K562 (cell line): Measurements from ENCODE around the gene LIMS1. TPM values are rescaled to one million over a fixed set of nuclear protein-coding genes. Genes with fewer than 3 reads are reported as not detected.

Source experiments
- ATAC-seq: fragments of 200-7000 bp; cut with Tn5 transposase; 3 replicates; pipeline ENCODE4 v1.9.1; 2020; ENCODE audit warnings: moderate library complexity
- BruUV-seq: library from RNA; stranded (reverse); fragments of 400-500 nt; replicated peaks from 2 replicates; lab custom pipeline; 2021; lab: Mats Ljungman, UMichigan
- CTCF ChIA-PET: fragments of 300-600 bp; formaldehyde crosslinking; extraction: SDS; loops from one replicate; lab custom pipeline; 2021; ENCODE audit warnings: low intra/inter-chr PET ratio; lab: Yijun Ruan, JAX
- POLR2A ChIA-PET: fragments of 300-600, 350-650 bp; sonication (Branson Sonifier 250); formaldehyde crosslinking; extraction: SDS; loops from one replicate; lab custom pipeline; 2021; ENCODE audit warnings: antibody characterized with exemption, inconsistent platforms; lab: Yijun Ruan, JAX
- DNase-seq, 4 experiments: peaks; one replicate each; pipeline versions ENCODE4 v3.0.0 to v3.0.0-alpha.2; 2011 to 2018; ENCODE audit warnings: low spot score in 3 of 4, mixed read lengths in 3 of 4; ENCODE audit errors: extremely low read depth in 1 of 4
- FAIRE-seq: peaks from 2 replicates; lab custom pipeline; 2011; peaks lifted over from hg19 to GRCh38; lab: Jason Lieb, UNC
- H2AFZ ChIP-seq: 2 replicates; pipeline ENCODE4 v1.6.0; 2011; ENCODE audit warnings: low read depth, low read length, control low read depth, inconsistent platforms
- H3K27ac ChIP-seq: fragments of 200-600 bp; 3 replicates; pipeline ENCODE4 v1.8.0; 2011; ENCODE audit warnings: low read depth, mild to moderate bottlenecking, control low read depth, inconsistent platforms, low read length, moderate library complexity, mixed read lengths; ENCODE audit errors: extremely low read depth
- H3K27me3 ChIP-seq, 2 experiments: fragments of 300-600 bp in 1 of 2; 2 replicates in 1 of 2; 3 replicates in 1 of 2; pipeline versions ENCODE4 v1.6.0 to v1.8.0; 2011; ENCODE audit warnings: inconsistent platforms in 2 of 2, low read length in 2 of 2, mild to moderate bottlenecking in 1 of 2, mixed read lengths in 1 of 2, moderate library complexity in 1 of 2; ENCODE audit not compliant: control insufficient read depth in 2 of 2, insufficient read depth in 2 of 2
- H3K36me3 ChIP-seq: fragments of 300-600 bp; 3 replicates; pipeline ENCODE4 v1.8.0; 2011; ENCODE audit warnings: mild to moderate bottlenecking, low read length, inconsistent platforms; ENCODE audit not compliant: control insufficient read depth, insufficient read depth
- H3K4me1 ChIP-seq, 2 experiments: fragments of 200-600 bp in 1 of 2; replicated peaks in 1 of 2; 2 replicates in 1 of 2; 3 replicates in 1 of 2; pipeline versions ENCODE4 v1.5.1 to v1.8.0; 2011; ENCODE audit warnings: inconsistent platforms in 2 of 2, low read length in 2 of 2, mild to moderate bottlenecking in 1 of 2, mixed read lengths in 1 of 2, moderate library complexity in 1 of 2; ENCODE audit not compliant: control insufficient read depth in 2 of 2, insufficient read depth in 2 of 2
- H3K4me2 ChIP-seq: 2 replicates; pipeline ENCODE4 v1.6.1; 2011; ENCODE audit warnings: low read length, control low read depth, inconsistent platforms, mixed read lengths; ENCODE audit not compliant: insufficient read depth
- H3K4me3 ChIP-seq: fragments of 200-600 bp; sonication (generic), shearing (Covaris generic); 2 replicates; pipeline ENCODE4 v1.5.1; 2016; ENCODE audit warnings: control low read depth, inconsistent platforms
- H3K79me2 ChIP-seq: fragments of 200-600 bp; 3 replicates; pipeline ENCODE4 v1.8.0; 2011; ENCODE audit warnings: low read length, inconsistent platforms; ENCODE audit not compliant: control insufficient read depth, insufficient read depth
- H3K9ac ChIP-seq, 2 experiments: 2 replicates each; pipeline versions ENCODE4 v1.6.0 to v1.6.1; 2011; ENCODE audit warnings: low read depth in 2 of 2, low read length in 2 of 2, control low read depth in 1 of 2, inconsistent platforms in 1 of 2, mild to moderate bottlenecking in 1 of 2, mixed read lengths in 1 of 2; ENCODE audit not compliant: insufficient read depth in 1 of 2
- H3K9me1 ChIP-seq: one replicate; pipeline ENCODE4 v1.6.0; 2011; ENCODE audit warnings: inconsistent platforms, mild to moderate bottlenecking, low read length, moderate library complexity; ENCODE audit not compliant: control insufficient read depth, insufficient read depth
- H3K9me3 ChIP-seq: replicated peaks from 2 replicates; pipeline ENCODE4 v1.5.1; 2011; ENCODE audit warnings: low read depth, low read length, inconsistent platforms; ENCODE audit not compliant: control insufficient read depth, insufficient read depth
- H4K20me1 ChIP-seq: replicated peaks from 2 replicates; pipeline ENCODE4 v1.6.1; 2011; ENCODE audit warnings: low read length, inconsistent platforms, mixed read lengths; ENCODE audit not compliant: control insufficient read depth, insufficient read depth
- ARID3B ChIP-seq: fragments of 250-450 bp; sonication (Bioruptor Pico); IDR thresholded peaks from 2 replicates; pipeline ENCODE4 v1.4.0; 2020; ENCODE audit warnings: borderline replicate concordance
- CC2D1A ChIP-seq: fragments of 450-650 bp; IDR thresholded peaks from 2 replicates; pipeline ENCODE4 v1.6.1; 2017; ENCODE audit warnings: mild to moderate bottlenecking
- LARP7 ChIP-seq: fragments of 450-650 bp; IDR thresholded peaks from 2 replicates; pipeline ENCODE4 v1.6.1; 2016
- SETDB1 ChIP-seq: IDR thresholded peaks from one replicate; pipeline ENCODE4 v1.6.1; 2012; ENCODE audit warnings: low read length, control low read depth, inconsistent platforms
- SIX5 ChIP-seq, 2 experiments: IDR thresholded peaks; 2 replicates each; pipeline ENCODE4 v1.6.1; 2011; ENCODE audit warnings: low read length in 2 of 2, borderline replicate concordance in 1 of 2, low read depth in 1 of 2, mild to moderate bottlenecking in 1 of 2, moderate library complexity in 1 of 2; ENCODE audit not compliant: insufficient read depth in 1 of 2
- SNAPC5 ChIP-seq: fragments of 250-450 bp; sonication (Bioruptor Pico); IDR thresholded peaks from 2 replicates; pipeline ENCODE4 v1.8.0; 2021; ENCODE audit warnings: moderate library complexity, mild to moderate bottlenecking, inconsistent platforms
- TEAD2 ChIP-seq: fragments of 450-650 bp; IDR thresholded peaks from 2 replicates; pipeline ENCODE4 v1.6.1; 2016; ENCODE audit warnings: missing genetic modification characterization, control low read depth, missing compliant biosample characterization
- XRCC5 ChIP-seq: fragments of 200-400 bp; formaldehyde crosslinking; IDR thresholded peaks from 2 replicates; pipeline ENCODE4 v1.6.1; 2017; ENCODE audit warnings: low read depth, mild to moderate bottlenecking, low read length
- YY1 ChIP-seq, 3 experiments: IDR thresholded peaks; 2 replicates each; pipeline ENCODE4 v1.6.1; 2011; ENCODE audit warnings: low read length in 2 of 3, mild to moderate bottlenecking in 2 of 3, moderate library complexity in 2 of 3, borderline replicate concordance in 1 of 3, control low read depth in 1 of 3, low read depth in 1 of 3; ENCODE audit not compliant: insufficient read depth in 3 of 3, insufficient replicate concordance in 2 of 3, control insufficient read depth in 1 of 3, insufficient read length in 1 of 3; ENCODE audit errors: extremely low read depth in 1 of 3
- ZBTB34 ChIP-seq: fragments of 250-450 bp; sonication (Bioruptor Pico); IDR thresholded peaks from 2 replicates; pipeline ENCODE4 v1.8.0; 2021; ENCODE audit warnings: mild to moderate bottlenecking, moderate library complexity
- WGBS: fragments of 100-300 bp; shearing (Covaris generic); methylation state at CpG from one replicate; pipeline ENCODE4 v1.1.6; 2016; ENCODE audit warnings: low coverage, mixed read lengths; ENCODE audit not compliant: insufficient coverage; ENCODE audit errors: missing lambda C conversion rate; 5-methylcytosine and 5-hydroxymethylcytosine counted together
- in situ Hi-C: fragments of 300-500 bp; cut with MboI; formaldehyde crosslinking; loops from 4 replicates; pipeline ENCODE4 v1.15.0; 2018; ENCODE audit warnings: inconsistent platforms, mixed read lengths
- intact Hi-C: fragments of 100-400 bp; cut with micrococcal nuclease; formaldehyde crosslinking; loops from 2 replicates; pipeline ENCODE4 v1.14.2; 2022
- polyA plus RNA-seq, 8 experiments: library from polyadenylated mRNA; depleted of rRNA in 4 of 8; stranded (reverse) in 5 of 8; unstranded in 3 of 8; fragments of >200 nt; fragmentation: Nextera tagmentation in 2 of 8; fragmentation: Illumina TruSeq in 1 of 8; extraction: Ambion mirVana in 2 of 8; extraction: Trizol in 1 of 8; gene quantifications; 2 replicates each; pipeline versions ENCODE4 v1.2.1 to v1.2.3, GENCODE V29; 2011 to 2014; ENCODE audit warnings: inconsistent platforms in 1 of 8, missing spikeins in 1 of 8
- total RNA-seq, 7 experiments: library from RNA; depleted of rRNA in 6 of 7; stranded (reverse); fragments of >200 nt in 6 of 7; fragmentation: Illumina TruSeq in 2 of 7; extraction: Trizol in 2 of 7; gene quantifications; 2 replicates each; pipeline versions ENCODE4 v1.2.1 to v1.2.3, GENCODE V29; 2011 to 2021; ENCODE audit warnings: low replicate concordance in 1 of 7

Gene LIMS1
- total and polyA plus RNA-seq, 9 of the 15 experiments (the other 6 are each of a cell fraction or from before 2014, with no cell fraction given), result 52.8 to 134 (median 81.0) TPM

GRCh38 chr2:108632332-108633160 is 98.3 kb downstream of the LIMS1 start:
- peaks cover 11 to 32% of the 10 kb centered on the region in 2 experiments for H3K4me1 ChIP-seq
- intact Hi-C loops, result no loop called here
- no peak for FAIRE-seq
- H3K4me3 ChIP-seq, result no peak overlapping the region
- peaks cover 88% of the 10 kb centered on the region for H3K79me2 ChIP-seq
- no peak for DNase-seq
- no peaks in the 10 kb centered on the region; the same call in 2 of the 3 replicates for H3K36me3 ChIP-seq
- H2AFZ ChIP-seq, result no peak overlapping the region
- ATAC-seq, result no peak
- WGBS, result 74% methylated on average over 5 of the region's 5 CpGs
- no peak overlapping the region for H3K9ac ChIP-seq
- H3K27me3 ChIP-seq, result no peaks in the 10 kb centered on the region
- H3K4me2 ChIP-seq, result no peak overlapping the region
- no TSS peak for BruUV-seq
- H3K9me1 ChIP-seq, result peaks cover 9% of the 10 kb centered on the region
- TF ChIP-seq TEAD2 (tag), result no peak
- TF ChIP-seq SETDB1, result no peak
- TF ChIP-seq LARP7, result no peak
- no peak for TF ChIP-seq XRCC5
- TF ChIP-seq, all 486 proteins: peak for 0
- ChIA-PET POLR2A (interaction anchor here (2.3 kb wide), 1 partner anchor 7 kb away, joined by 12 read pairs; no protein-coding TSS in a partner anchor), CTCF (no interaction called here)
- in situ Hi-C loops, result no loop called here
- Histone ChIP-seq H3K9me3 (no peaks in the 10 kb centered on the region), H3K27ac (no peak overlapping the region), H4K20me1 (no peaks in the 10 kb centered on the region; the same call in none of the 2 replicates)

- POLR2A ChIA-PET, result interaction anchor here (0.6 to 2.3 kb wide), 4 partner anchors 8 to 19 kb away, joined by 4 to 12 read pairs (median 4); no protein-coding TSS in a partner anchor
- no peak overlapping the region for H3K9ac ChIP-seq
- FAIRE-seq, result no peak
- no peak for TF ChIP-seq YY1 (IDR thresholded peaks at IDR 0.05; ENCODE audit: borderline replicate concordance in 1 of 3, control insufficient read depth in 1 of 3, extremely low read depth in 1 of 3, insufficient read depth in 3 of 3, insufficient read length in 1 of 3, insufficient replicate concordance in 2 of 3, low read depth in 1 of 3, low read length in 2 of 3)
- no peak for TF ChIP-seq ZBTB34 (CRISPR knock-in tag)
- no peak for TF ChIP-seq SNAPC5 (CRISPR knock-in tag)
- no peak for TF ChIP-seq ARID3B (CRISPR knock-in tag)
- no peak for TF ChIP-seq SIX5 (IDR thresholded peaks at IDR 0.05; ENCODE audit: borderline replicate concordance in 1 of 2, insufficient read depth in 1 of 2, low read depth in 1 of 2, low read length in 2 of 2)
- no peak for TF ChIP-seq CC2D1A
These were observed 99.1 kb downstream of the LIMS1 start for GRCh38 chr2:108633409-108633808.

More at GRCh38 chr2:108633409-108633808, 99.1 kb downstream of the LIMS1 start:
- H4K20me1 ChIP-seq, result no peaks in the 10 kb centered on the region; the same call in none of the 2 replicates
- no peaks in the 10 kb centered on the region for H3K9me3 ChIP-seq
- H2AFZ ChIP-seq, result no peak overlapping the region
- CTCF ChIA-PET, result no interaction called here
- H3K9me1 ChIP-seq, result peaks cover 9% of the 10 kb centered on the region
- no peaks in the 10 kb centered on the region; the same call in 2 of the 3 replicates for H3K36me3 ChIP-seq
- no peak for ATAC-seq
- H3K4me3 ChIP-seq, result no peak overlapping the region
- H3K79me2 ChIP-seq, result peaks cover 88% of the 10 kb centered on the region
- no TSS peak for BruUV-seq
- intact Hi-C loops, result no loop called here
- H3K4me2 ChIP-seq, result no peak overlapping the region
- peaks cover 18 to 36% of the 10 kb centered on the region in 2 experiments for H3K4me1 ChIP-seq
- WGBS, result 94% methylated on average over 1 of the region's 1 CpG
- in situ Hi-C loops, result no loop called here
- H3K27me3 ChIP-seq, result no peaks in the 10 kb centered on the region
- DNase-seq, result no peak
- no peak overlapping the region for H3K27ac ChIP-seq
